Stimulated activated CD4-positive, alpha-beta T cell treated with anti-CD3 and anti-CD28 coated beads, Interleukin-1b, Interleukin-23, amount 100 ng/mL, for 1 hour (primary cell): ENCODE measurements around the gene ADPRS.

Experiments
- DNase-seq, 2 donors: peaks; one replicate each; pipeline ENCODE4 v3.0.0-alpha.2; 2020; ENCODE audit warnings: low read depth in 2 of 2

ADPRS gene

DNA sequence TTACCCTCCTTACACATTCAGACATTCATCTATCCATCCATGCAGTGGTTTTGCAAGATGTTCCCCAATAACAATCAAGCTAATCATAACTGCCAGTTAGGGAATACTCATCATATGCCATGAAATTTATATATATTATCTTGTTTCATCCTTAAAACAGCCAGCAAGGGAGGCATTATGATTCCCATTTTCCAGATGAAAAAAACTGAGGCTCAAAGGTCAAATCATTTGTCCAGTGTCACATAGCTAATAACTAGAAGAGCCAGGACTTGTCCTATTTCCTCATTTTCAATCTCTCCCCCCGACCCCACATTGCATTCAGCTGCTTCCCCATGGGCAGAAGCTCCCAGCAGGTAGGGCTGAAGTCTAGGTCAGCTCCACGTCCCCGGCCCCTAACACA lies 43.3 kb downstream of the ADPRS start:
- no peak for DNase-seq

DNA sequence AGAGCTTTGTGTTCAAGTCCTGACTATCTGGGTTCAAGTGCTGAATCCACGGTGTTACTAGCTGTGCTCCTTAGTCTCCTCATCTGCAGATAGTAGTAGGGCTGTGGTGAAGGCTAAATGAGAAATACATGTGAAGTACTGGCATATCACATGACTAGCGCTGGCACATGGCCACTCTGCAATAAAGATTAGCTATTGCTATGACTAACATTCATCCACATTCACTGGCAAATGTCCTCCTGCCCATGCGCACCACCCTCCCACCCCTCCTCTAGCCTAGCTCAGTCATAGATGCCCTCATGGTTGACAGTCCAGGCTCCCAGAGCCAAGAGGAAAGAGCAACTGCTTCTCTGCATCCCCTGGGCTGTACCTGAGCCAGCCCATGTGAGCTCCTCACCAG lies 44.8 kb downstream of the ADPRS start:
- no peak for DNase-seq

DNA sequence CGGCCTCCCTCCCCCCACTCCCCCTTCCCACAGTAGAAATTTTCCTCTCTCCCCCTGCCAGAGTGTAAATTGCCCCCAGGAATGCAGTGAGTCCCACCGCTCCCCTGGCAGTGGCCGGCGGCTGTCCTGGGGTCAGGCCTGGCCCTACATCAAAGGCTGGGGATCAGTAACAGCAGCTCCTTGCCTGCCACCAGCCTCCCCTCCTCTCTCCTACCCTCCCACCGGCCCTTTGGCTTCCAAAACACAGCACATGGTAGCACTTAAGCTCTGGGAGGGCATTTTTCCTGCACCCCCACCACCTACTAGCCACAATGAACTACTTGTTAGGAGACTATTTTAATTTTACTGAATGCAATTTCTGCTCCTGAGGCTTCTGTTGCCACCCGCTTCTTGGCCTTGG lies 45.3 kb downstream of the ADPRS start:
- no peak for DNase-seq

DNA sequence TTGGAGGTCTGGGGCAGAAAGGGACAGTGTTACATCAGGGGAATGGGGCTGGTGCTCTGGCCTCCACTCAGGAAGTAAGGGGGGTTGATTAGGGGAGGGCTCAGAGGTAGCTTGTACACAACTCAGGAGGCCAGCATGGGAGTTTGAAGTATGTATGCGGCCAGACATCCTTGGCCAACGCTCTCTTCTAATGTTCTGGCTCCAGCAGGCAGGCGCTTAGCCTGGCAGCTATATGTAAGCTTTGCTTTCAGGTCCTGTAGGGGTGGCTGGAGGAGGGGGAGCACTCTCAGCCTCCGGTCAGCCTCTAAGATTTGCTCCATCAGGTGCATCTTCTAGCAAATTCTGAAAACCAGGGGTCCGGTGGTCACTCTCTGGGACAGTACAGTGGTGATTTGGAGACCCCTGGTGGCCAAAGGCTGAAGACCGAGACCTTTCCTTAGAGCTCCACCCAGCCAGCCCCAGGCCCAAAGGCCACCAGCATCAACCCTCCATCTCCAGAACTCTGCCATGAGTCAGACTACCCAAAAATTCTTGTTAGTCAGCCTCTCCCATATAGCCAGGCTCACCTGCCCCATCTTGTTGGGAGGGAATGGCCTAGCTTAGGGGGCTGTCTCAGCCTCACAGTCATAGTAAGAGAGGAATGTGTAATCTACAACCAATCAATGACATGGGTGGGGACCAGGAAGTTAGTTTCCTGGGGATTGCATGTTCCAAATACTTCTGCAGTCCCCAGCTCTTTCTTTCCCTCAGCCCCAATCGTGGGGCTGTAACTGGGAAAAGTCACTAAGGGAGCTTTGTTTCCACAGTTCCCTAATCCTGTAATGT lies 46.0 kb downstream of the ADPRS start:
- DNase-seq = no peak

DNA sequence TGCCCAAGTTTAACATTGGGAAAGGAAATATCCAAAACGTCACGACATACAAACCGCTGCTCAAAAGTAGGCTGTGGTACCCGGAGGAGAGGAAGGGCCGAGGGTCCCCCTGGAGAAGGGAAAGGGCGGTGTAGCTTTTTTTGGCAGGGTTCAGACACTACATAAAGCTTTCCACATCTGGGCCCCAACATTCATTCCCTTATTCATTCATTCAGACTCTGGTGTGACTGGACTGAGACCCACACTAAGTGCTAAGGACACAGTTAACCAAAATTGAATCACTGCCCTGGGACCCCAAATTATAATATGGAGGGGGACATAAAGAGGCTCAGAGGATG lies 46.6 kb downstream of the ADPRS start:
- no peak for DNase-seq

DNA sequence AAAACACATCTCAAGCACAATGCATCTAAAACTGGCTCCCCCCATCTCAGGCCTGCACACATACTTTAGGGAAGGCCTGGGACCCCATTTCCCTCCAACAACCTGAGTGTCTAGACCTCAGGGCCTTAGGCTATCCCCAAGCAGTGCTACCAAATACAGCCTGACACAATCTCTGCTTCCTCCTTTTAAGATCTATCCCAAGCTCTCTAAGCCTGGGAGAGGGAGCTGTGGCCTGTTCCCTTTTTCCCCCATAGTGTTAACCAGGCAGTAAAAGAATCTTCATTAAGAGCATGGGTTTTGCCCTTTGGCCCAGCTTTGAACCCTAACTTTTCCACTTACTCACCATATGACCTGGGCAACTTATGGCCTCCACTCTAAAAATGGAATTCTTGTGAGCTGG lies 47.1 kb downstream of the ADPRS start:
- DNase-seq = no peak

DNA sequence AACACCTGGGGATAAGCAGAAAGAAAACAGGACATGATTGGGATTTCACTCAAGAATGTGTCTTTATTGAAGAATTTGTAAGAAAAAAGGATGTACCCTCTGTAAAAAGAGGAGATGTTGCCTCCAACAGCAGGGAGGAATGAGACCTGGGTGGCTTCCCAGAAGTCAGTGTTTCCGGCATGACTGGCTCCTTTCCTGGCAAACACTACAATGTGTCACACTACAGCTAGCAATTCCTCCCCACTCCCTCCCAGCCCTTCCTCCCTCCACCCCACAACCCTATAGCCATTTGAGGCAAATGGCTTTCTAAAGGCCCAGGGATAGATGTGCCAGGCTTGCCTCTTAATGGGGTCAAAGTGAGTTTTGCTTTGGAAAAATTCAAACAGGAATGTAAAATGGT lies 47.8 kb downstream of the ADPRS start:
- DNase-seq = no peak

DNA sequence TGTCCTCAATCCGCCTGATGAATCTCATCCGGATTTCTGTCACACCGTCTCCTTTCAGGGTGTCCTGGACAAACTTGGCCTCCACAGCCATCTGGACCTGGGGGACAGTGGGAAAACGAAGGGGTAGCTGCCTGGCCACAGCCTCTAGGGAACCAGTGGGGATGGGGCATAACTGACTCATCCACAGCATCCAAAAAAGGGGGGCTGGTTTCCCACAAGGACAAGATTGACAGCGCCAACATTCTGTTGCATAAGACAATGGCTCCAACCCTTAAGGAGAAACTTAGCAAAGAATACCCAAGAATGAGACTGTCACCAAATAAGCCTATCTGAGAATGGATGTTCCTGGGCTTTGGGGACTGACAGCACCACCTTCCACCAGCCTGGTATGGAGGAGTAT lies 48.5 kb downstream of the ADPRS start:
- no peak for DNase-seq

DNA sequence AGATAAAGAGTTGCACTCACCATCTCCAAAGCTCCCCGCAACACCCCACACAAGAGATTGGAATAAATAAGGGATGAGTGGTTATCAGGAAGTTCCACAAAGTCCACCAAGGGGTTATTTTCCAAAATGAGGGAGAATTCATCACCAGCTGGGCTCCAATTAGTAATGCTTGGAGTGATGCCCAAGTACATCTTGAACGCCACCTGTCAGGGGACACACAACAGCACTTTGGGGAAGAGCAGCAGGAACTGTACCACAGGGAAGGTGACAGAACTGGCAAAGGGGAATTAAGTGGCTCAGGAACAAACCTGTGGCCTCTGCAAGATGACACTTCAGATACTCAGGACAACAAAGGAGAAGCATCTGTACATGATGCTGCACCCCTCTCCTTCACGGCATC lies 49.1 kb downstream of the ADPRS start:
- no peak for DNase-seq

DNA sequence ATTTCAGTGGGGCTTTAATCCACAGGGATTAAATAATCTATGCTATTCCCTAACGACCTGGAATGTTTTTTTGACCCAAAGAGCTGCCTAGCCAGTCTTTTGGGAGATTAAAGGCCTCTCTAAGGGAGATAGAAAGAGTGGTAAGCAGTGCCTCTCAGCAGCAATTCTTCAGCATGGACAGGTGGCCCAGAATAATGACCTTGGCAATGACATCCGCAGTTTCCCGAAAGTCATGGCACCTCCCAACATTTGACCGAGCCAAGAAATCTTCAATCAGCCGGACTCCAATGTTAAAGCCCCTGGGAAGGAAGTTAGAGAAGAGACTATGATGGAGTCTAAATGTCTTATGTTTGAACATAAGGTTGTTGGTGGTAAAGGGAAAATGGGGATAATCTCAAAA lies 50.8 kb downstream of the ADPRS start:
- no peak for DNase-seq

DNA sequence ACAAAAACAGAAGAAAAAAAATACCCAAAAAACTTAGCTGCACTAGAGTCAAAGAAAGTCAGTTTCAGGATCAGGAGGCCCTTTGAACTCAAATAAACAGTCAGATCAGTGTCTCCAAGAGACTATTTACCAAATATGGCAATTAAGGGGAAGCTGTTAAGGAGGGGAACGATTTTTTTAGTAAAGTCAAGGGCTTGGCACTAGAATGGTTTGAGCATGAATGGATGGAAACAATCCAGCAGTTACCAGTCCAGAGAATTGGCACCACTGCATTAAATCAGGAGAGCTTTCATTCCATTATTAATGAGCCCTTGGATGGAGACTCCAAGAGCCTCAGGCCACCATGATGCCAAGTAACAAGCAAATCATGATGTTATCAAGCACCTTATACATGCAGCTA lies 53.4 kb downstream of the ADPRS start:
- no peak for DNase-seq

DNA sequence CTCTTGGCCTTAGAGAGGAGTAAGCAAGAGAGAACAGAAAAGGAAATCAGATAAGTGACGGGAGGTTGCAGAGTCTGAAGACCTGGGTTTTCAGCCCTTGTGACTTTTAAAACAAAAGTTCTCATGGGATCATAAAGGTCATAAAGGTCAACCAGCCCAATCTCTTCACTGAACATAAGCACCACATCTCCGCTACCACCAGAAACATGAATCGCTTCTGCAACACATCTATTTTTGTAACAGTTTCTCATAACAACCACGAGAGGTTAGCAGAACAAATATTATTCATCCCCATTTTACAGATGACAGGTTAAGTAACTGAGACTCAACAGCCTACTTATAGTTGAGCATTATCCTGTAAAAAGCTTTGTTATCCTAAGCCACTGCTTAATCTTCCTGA lies 54.7 kb downstream of the ADPRS start:
- no peak for DNase-seq
